ENCODE data around the gene PMP22. TPM values are rescaled to one million over a fixed set of nuclear protein-coding genes. Genes with fewer than 3 reads are reported as not detected.

PMP22 gene
- polyA plus RNA-seq, 4 donors: 62.0 to 89.4 (median 78.8) TPM

DNA sequence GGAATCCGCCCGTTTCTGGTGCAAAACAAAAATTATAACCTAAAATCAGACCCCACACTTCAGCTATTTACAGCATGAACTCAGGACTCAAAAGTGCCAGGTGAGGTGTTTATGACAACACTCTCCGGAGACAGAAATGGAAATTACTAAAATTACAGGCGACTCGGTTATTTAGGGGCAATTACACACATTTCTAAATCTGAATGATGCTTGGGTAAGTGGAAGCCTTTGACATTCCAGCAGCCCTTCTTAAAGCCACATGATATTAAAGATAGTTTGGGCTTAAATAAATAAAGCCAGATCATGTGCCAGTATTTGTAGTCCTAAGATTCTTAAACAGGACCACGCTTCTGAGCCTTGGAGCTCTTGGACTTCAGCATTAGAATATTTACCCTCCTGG, 36.7 kb upstream of the PMP22 start:
- no peaks in the 10 kb centered on the region for H3K27me3 ChIP-seq (ENCODE audit: control insufficient read depth in 3 of 3, insufficient read depth in 3 of 3, low read length in 3 of 3)
- WGBS, 3 donors: 84 to 89% (median 85%) methylated on average over 6 of the region's 6 CpGs
- DNase-seq (no peak), FAIRE-seq (no peak)
- H3K4me1 ChIP-seq (ENCODE audit: control insufficient read depth in 3 of 3, insufficient read depth in 2 of 3, low read depth in 1 of 3, low read length in 2 of 3): peaks cover 0 to 2% (median 0%) of the 10 kb centered on the region in 3 donors
- no peak overlapping the region for H3K27ac ChIP-seq (ENCODE audit: low read depth in 1 of 3, low read length in 2 of 3)
- no peaks in the 10 kb centered on the region for H3K9me3 ChIP-seq (ENCODE audit: control insufficient read depth in 2 of 2, insufficient read depth in 1 of 2, low read depth in 1 of 2, low read length in 1 of 2)
- no peaks in the 10 kb centered on the region for H3K36me3 ChIP-seq (ENCODE audit: control insufficient read depth in 3 of 3, insufficient read depth in 2 of 3, low read depth in 1 of 3, low read length in 3 of 3)
- no peak overlapping the region for H3K4me3 ChIP-seq (ENCODE audit: low read depth in 1 of 3, low read length in 3 of 3)

DNA sequence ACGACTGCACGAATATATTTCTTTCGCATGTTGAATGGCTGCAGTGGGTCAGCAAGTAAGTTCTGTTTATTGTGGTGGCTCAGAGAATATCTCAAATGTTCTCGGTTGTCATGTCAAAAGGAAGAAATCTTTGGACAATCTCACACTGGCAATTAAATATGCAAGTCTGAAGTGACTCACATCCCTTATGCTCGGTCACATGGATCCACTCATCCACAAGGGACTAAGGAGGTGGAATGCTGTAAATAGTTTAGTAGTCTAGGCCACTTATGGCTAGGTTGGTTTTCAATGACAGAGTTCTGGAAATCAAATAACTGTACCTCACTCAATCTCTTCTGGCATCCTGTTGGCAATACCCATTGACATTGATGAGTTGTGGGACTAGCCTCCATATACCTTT, 33.0 kb upstream of the PMP22 start:
- Histone ChIP-seq H3K27me3 (ENCODE audit: control insufficient read depth in 3 of 3, insufficient read depth in 3 of 3, low read length in 3 of 3) (no peaks in the 10 kb centered on the region), H3K36me3 (ENCODE audit: control insufficient read depth in 3 of 3, insufficient read depth in 2 of 3, low read depth in 1 of 3, low read length in 3 of 3) (no peaks in the 10 kb centered on the region), H3K27ac (ENCODE audit: low read depth in 1 of 3, low read length in 2 of 3) (no peak overlapping the region), H3K9me3 (ENCODE audit: control insufficient read depth in 2 of 2, insufficient read depth in 1 of 2, low read depth in 1 of 2, low read length in 1 of 2) (no peaks in the 10 kb centered on the region), H3K4me3 (ENCODE audit: low read depth in 1 of 3, low read length in 3 of 3) (no peak overlapping the region), H3K4me1 (ENCODE audit: control insufficient read depth in 3 of 3, insufficient read depth in 2 of 3, low read depth in 1 of 3, low read length in 2 of 3) (no peaks in the 10 kb centered on the region)
- WGBS, 3 donors: 77 to 84% (median 80%) methylated on average over 5 of the region's 5 CpGs
- DNase-seq (no peak), FAIRE-seq (no peak)

GRCh38 chr17:15293558-15293957, 28.4 kb upstream of the PMP22 start:
- Histone ChIP-seq H3K9me3 (ENCODE audit: control insufficient read depth in 2 of 2, insufficient read depth in 1 of 2, low read depth in 1 of 2, low read length in 1 of 2) (peaks cover 0 to 3% of the 10 kb centered on the region in 2 donors), H3K36me3 (ENCODE audit: control insufficient read depth in 3 of 3, insufficient read depth in 2 of 3, low read depth in 1 of 3, low read length in 3 of 3) (no peaks in the 10 kb centered on the region), H3K4me3 (ENCODE audit: low read depth in 1 of 3, low read length in 3 of 3) (no peak overlapping the region), H3K27me3 (ENCODE audit: control insufficient read depth in 3 of 3, insufficient read depth in 3 of 3, low read length in 3 of 3) (no peaks in the 10 kb centered on the region), H3K27ac (ENCODE audit: low read depth in 1 of 3, low read length in 2 of 3) (no peak overlapping the region), H3K4me1 (ENCODE audit: control insufficient read depth in 3 of 3, insufficient read depth in 2 of 3, low read depth in 1 of 3, low read length in 2 of 3) (no peaks in the 10 kb centered on the region)
- 67 to 80% (median 72%) methylated on average over 3 of the region's 3 CpGs for WGBS, 3 donors
- no peak for DNase-seq
- no peak for FAIRE-seq

DNA sequence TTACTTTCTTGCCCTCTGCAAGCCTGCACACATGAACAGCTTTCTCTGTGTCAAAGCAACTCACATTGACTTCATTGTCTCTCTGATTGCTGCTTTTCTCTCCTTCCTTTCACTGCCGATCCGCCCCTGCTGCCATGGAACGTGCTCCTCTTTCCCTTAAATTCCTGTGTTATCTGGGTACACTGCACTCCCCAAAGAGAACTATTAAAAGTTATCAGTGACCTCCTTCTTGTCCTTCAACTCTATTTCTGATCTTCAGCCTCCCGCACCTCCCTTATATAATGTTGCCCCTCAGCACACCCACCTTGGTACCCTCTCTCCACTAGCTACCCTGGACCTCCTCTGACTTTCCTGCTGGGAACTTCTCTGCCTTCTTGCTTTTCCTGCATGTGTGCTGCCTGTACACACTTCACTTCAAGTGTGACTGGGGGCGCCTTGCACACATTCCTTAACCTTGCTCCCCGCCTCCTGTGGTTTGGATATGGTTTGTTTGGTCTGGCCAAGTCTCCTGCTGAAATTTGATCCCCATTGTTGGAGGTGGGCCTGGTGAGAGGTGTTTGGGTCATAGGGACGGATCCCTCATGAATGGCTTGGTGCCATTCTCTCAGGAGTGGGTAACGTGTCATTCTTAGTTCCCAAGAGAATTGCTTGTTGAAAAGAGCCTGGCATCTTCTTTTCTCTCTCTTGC, 26.7 kb upstream of the PMP22 start:
- no peak for DNase-seq
- no peaks in the 10 kb centered on the region for H3K36me3 ChIP-seq (ENCODE audit: control insufficient read depth in 3 of 3, insufficient read depth in 2 of 3, low read depth in 1 of 3, low read length in 3 of 3)
- WGBS, 3 donors: 63 to 76% (median 67%) methylated on average over 8 of the region's 8 CpGs
- H3K9me3 ChIP-seq (ENCODE audit: control insufficient read depth in 2 of 2, insufficient read depth in 1 of 2, low read depth in 1 of 2, low read length in 1 of 2): peaks cover 0 to 3% of the 10 kb centered on the region in 2 donors
- H3K4me1 ChIP-seq (ENCODE audit: control insufficient read depth in 3 of 3, insufficient read depth in 2 of 3, low read depth in 1 of 3, low read length in 2 of 3): peaks cover 0 to 4% (median 0%) of the 10 kb centered on the region in 3 donors
- FAIRE-seq: no peak
- no peak overlapping the region for H3K27ac ChIP-seq (ENCODE audit: low read depth in 1 of 3, low read length in 2 of 3)
- no peaks in the 10 kb centered on the region for H3K27me3 ChIP-seq (ENCODE audit: control insufficient read depth in 3 of 3, insufficient read depth in 3 of 3, low read length in 3 of 3)
- no peak overlapping the region for H3K4me3 ChIP-seq (ENCODE audit: low read depth in 1 of 3, low read length in 3 of 3)

DNA sequence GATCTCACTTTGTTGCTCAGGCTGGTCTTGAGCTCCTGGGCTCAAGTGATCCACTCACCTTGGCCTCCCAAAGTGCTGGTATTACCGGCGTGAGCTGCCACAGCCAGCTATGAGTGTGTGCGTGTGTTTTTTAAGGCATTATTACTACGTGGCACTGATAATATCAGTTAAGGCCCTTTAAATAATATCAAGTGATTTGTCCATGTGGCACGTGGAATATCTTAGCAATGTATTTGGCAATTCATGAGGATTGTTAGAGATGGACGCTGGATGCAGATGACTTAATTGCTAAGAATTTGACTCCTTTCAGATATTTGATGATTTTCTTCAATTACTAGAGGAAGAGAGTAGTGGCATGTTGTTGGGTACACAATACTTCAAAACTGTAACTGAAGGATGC, 25.5 kb upstream of the PMP22 start:
- no peak for DNase-seq
- H3K9me3 ChIP-seq (ENCODE audit: control insufficient read depth in 2 of 2, insufficient read depth in 1 of 2, low read depth in 1 of 2, low read length in 1 of 2): peaks cover 0 to 3% of the 10 kb centered on the region in 2 donors
- no peak for FAIRE-seq
- peaks cover 0 to 4% (median 0%) of the 10 kb centered on the region in 3 donors for H3K4me1 ChIP-seq (ENCODE audit: control insufficient read depth in 3 of 3, insufficient read depth in 2 of 3, low read depth in 1 of 3, low read length in 2 of 3)
- no peak overlapping the region for H3K4me3 ChIP-seq (ENCODE audit: low read depth in 1 of 3, low read length in 3 of 3)
- H3K36me3 ChIP-seq (ENCODE audit: control insufficient read depth in 3 of 3, insufficient read depth in 2 of 3, low read depth in 1 of 3, low read length in 3 of 3): no peaks in the 10 kb centered on the region
- no peaks in the 10 kb centered on the region for H3K27me3 ChIP-seq (ENCODE audit: control insufficient read depth in 3 of 3, insufficient read depth in 3 of 3, low read length in 3 of 3)
- WGBS, 3 donors: 79 to 88% (median 87%) methylated on average over 6 of the region's 6 CpGs
- H3K27ac ChIP-seq (ENCODE audit: low read depth in 1 of 3, low read length in 2 of 3): no peak overlapping the region

DNA sequence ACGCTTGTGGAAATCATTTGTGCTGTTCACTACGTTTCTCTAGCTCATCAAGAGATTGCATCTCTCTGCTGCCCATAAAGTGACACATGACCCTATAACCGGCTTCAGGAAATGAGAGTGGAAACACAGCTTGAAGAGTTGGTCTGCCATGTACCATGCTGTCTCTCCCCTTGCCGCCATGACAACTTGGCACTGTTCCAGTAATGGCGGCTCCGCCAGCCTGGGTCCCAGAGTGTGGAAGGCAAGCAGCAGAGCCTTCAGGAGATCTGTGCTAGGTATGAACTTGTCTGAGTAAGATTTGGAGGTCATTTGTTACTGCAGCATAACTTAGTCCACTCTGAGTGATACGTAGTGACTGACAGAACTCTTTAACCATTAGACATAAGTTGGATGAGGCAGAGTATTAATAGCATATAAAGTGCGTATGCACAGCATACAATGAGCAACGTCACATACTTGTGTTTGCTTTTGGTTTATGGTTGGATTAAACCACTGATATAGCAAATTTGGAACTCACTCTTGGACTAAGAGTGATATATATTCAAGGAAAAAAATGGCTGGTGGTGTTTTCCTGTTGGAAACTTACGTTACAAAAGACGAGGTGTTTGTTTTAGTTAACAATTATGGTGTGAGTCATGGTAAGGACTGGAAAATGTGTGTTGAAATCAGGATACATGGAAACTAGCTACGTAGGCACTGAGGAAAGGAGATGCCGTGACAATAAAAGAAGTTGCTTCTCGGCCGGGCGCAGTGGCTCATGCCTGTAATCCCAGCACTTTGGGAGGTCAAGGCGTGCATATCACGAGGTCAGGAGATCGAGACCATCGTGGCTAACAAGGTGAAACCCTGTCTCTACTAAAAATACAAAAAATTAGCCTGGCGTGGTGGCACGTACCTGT, 24.4 kb upstream of the PMP22 start:
- no peak overlapping the region for H3K27ac ChIP-seq (ENCODE audit: low read depth in 1 of 3, low read length in 2 of 3)
- DNase-seq (no peak), FAIRE-seq (no peak)
- 74 to 78% (median 76%) methylated on average over 22 of the region's 22 CpGs for WGBS, 3 donors
- H3K27me3 ChIP-seq (ENCODE audit: control insufficient read depth in 3 of 3, insufficient read depth in 3 of 3, low read length in 3 of 3): no peaks in the 10 kb centered on the region
- no peaks in the 10 kb centered on the region for H3K36me3 ChIP-seq (ENCODE audit: control insufficient read depth in 3 of 3, insufficient read depth in 2 of 3, low read depth in 1 of 3, low read length in 3 of 3)
- H3K4me3 ChIP-seq (ENCODE audit: low read depth in 1 of 3, low read length in 3 of 3): no peak overlapping the region
- peaks cover 0 to 3% of the 10 kb centered on the region in 2 donors for H3K9me3 ChIP-seq (ENCODE audit: control insufficient read depth in 2 of 2, insufficient read depth in 1 of 2, low read depth in 1 of 2, low read length in 1 of 2)
- H3K4me1 ChIP-seq (ENCODE audit: control insufficient read depth in 3 of 3, insufficient read depth in 2 of 3, low read depth in 1 of 3, low read length in 2 of 3): peaks cover 0 to 4% (median 0%) of the 10 kb centered on the region in 3 donors

GRCh38 chr17:15288859-15289258, 23.7 kb upstream of the PMP22 start:
- WGBS, 3 donors: 71 to 90% (median 89%) methylated on average over 1 of the region's 1 CpG
- H3K27me3 ChIP-seq (ENCODE audit: control insufficient read depth in 3 of 3, insufficient read depth in 3 of 3, low read length in 3 of 3): no peaks in the 10 kb centered on the region
- H3K27ac ChIP-seq (ENCODE audit: low read depth in 1 of 3, low read length in 2 of 3): no peak overlapping the region
- no peak overlapping the region for H3K4me3 ChIP-seq (ENCODE audit: low read depth in 1 of 3, low read length in 3 of 3)
- DNase-seq (no peak), FAIRE-seq (no peak)
- H3K36me3 ChIP-seq (ENCODE audit: control insufficient read depth in 3 of 3, insufficient read depth in 2 of 3, low read depth in 1 of 3, low read length in 3 of 3): no peaks in the 10 kb centered on the region
- peaks cover 0 to 4% (median 0%) of the 10 kb centered on the region in 3 donors for H3K4me1 ChIP-seq (ENCODE audit: control insufficient read depth in 3 of 3, insufficient read depth in 2 of 3, low read depth in 1 of 3, low read length in 2 of 3)
- peaks cover 0 to 3% of the 10 kb centered on the region in 2 donors for H3K9me3 ChIP-seq (ENCODE audit: control insufficient read depth in 2 of 2, insufficient read depth in 1 of 2, low read depth in 1 of 2, low read length in 1 of 2)

DNA sequence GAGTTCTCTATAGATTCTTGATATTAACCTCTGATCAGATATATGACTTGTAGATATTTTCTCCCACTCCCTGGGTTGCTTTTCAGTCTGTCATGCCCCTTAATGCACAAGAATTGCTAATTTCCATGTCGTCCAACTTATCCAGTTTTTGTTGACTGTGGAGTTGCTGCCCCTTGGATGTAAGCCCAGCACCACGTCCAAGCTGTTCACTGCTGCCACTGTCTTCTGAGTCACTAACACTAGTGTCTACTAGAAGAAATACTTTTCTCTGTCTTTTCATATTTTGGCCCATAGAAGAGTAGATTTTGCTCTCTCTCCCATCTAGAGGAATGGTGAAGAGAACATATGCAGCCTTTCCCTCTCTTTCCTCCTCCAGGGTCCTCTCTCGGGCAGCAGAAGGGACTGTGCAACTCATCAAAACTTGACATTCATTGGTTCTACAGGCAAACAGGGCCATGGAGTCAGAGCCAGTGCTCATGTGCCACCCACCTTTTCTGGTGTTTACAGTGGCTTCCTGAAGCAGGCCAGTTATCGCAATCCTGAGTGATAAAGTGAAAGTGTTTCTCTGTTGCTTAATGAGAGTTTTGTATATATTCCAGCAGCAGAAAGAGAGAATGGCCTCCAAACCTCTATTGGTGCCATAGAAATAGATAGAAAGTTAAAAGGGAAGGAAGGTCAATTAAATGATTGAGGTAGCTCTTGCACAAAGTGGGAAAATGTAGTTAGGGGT, 22.6 kb upstream of the PMP22 start:
- Histone ChIP-seq H3K4me1 (ENCODE audit: control insufficient read depth in 3 of 3, insufficient read depth in 2 of 3, low read depth in 1 of 3, low read length in 2 of 3) (peaks cover 0 to 4% (median 0%) of the 10 kb centered on the region in 3 donors), H3K9me3 (ENCODE audit: control insufficient read depth in 2 of 2, insufficient read depth in 1 of 2, low read depth in 1 of 2, low read length in 1 of 2) (peaks cover 0 to 3% of the 10 kb centered on the region in 2 donors), H3K4me3 (ENCODE audit: low read depth in 1 of 3, low read length in 3 of 3) (no peak overlapping the region), H3K27ac (ENCODE audit: low read depth in 1 of 3, low read length in 2 of 3) (no peak overlapping the region), H3K27me3 (ENCODE audit: control insufficient read depth in 3 of 3, insufficient read depth in 3 of 3, low read length in 3 of 3) (no peaks in the 10 kb centered on the region), H3K36me3 (ENCODE audit: control insufficient read depth in 3 of 3, insufficient read depth in 2 of 3, low read depth in 1 of 3, low read length in 3 of 3) (no peaks in the 10 kb centered on the region)
- 49 to 69% (median 60%) methylated on average over 4 of the region's 4 CpGs for WGBS, 3 donors
- DNase-seq (no peak), FAIRE-seq (no peak)

Measured in small intestine (tissue), 7 donors.